GM18517 (cell line): ENCODE data around the gene CPSF3.

ENCODE experiments used
- ATAC-seq: cut with Tn5 transposase; IDR thresholded peaks from one replicate; pipeline ENCODE4 v1.9.1; 2021; ENCODE audit warnings: mild to moderate bottlenecking, moderate library complexity; ENCODE audit not compliant: unreplicated experiment

CPSF3 gene

GRCh38 chr2:9423100-9423921, at the start of gene CPSF3, which contains the start of gene ITGB1BP1:
TSS of gene CPSF3 (plus strand) at chr2:9423654. CDS start at chr2:9423774, 120 bp downstream.
TSS of gene ITGB1BP1 (minus strand) at chr2:9423528. CDS start at chr2:9418697, 4,831 bp downstream.
- ATAC-seq: peak; percentile 81

- no peak for ATAC-seq
Observed at GRCh38 chr2:9374071-9374730, 49.3 kb upstream of the CPSF3 start.

GRCh38 chr2:9375857-9376428, 47.5 kb upstream of the CPSF3 start:
- no peak for ATAC-seq

GRCh38 chr2:9377461-9378097, 45.9 kb upstream of the CPSF3 start:
- ATAC-seq: no peak

GRCh38 chr2:9378433-9379390, 44.7 kb upstream of the CPSF3 start:
- no peak for ATAC-seq

GRCh38 chr2:9379391-9379755, 44.1 kb upstream of the CPSF3 start:
- ATAC-seq: no peak

- no peak for ATAC-seq
Observed at GRCh38 chr2:9380702-9381628, 42.5 kb upstream of the CPSF3 start.

- no peak for ATAC-seq
Observed at GRCh38 chr2:9382604-9383235, 40.7 kb upstream of the CPSF3 start.

GRCh38 chr2:9384521-9384920, 38.9 kb upstream of the CPSF3 start:
- ATAC-seq: no peak

- ATAC-seq: no peak
Observed at GRCh38 chr2:9385841-9386240, 37.6 kb upstream of the CPSF3 start.

GRCh38 chr2:9388199-9388681, 35.2 kb upstream of the CPSF3 start:
- ATAC-seq: no peak

- no peak for ATAC-seq
Observed at GRCh38 chr2:9388950-9389911, 34.2 kb upstream of the CPSF3 start.

- no peak for ATAC-seq
Observed at GRCh38 chr2:9390151-9390850, 33.2 kb upstream of the CPSF3 start.

- ATAC-seq: no peak
Observed at GRCh38 chr2:9390991-9391390, 32.5 kb upstream of the CPSF3 start.

GRCh38 chr2:9391961-9392720, 31.3 kb upstream of the CPSF3 start:
- ATAC-seq: no peak
